ENCODE data around the gene MAB21L3.

Gene MAB21L3

GRCh38 chr1:116166011-116166571 lies 54.9 kb downstream of the MAB21L3 start:
- DNase-seq (ENCODE audit: low read depth, low spot score): no peak
- Histone ChIP-seq H3K9me3 (ENCODE audit: low read depth, low read length) (no peaks in the 10 kb centered on the region), H3K27ac (no peak overlapping the region), H3K36me3 (ENCODE audit: insufficient read depth, low read length) (no peaks in the 10 kb centered on the region), H3K9ac (ENCODE audit: insufficient read length) (no peak overlapping the region), H3K4me3 (no peak overlapping the region)
- no peak for TF ChIP-seq EZH2 (IDR thresholded peaks at IDR 0.05)
- TF ChIP-seq POLR2AphosphoS5 (IDR thresholded peaks at IDR 0.05; ENCODE audit: borderline replicate concordance, low read depth, low read length): no peak
- no peak for TF ChIP-seq FOXP2 (optimal IDR thresholded peaks at IDR 0.05; ENCODE audit: control extremely low read depth, extremely low read length, insufficient read depth)

DNA sequence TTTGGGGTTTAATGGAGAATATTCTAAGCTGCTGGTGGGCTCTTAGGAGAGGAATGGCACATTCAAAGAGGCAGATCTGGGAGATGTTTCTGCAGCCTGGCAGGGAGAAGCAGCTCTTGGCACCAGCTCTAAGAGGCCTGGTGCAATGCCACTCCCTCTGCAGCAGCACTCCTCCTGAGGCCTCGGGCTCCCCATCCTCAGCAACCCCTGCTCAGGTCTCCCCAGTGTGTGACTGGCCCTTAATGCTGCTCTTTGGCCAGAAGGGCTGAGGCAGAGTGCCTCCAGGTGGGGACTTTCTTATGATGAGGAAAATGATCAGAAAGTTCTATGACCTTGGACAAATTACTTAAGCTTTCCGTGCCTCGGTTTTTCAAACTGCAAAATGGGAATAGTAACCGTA lies 55.5 kb downstream of the MAB21L3 start:
- TF ChIP-seq EZH2 (IDR thresholded peaks at IDR 0.05) (no peak), FOXP2 (optimal IDR thresholded peaks at IDR 0.05; ENCODE audit: control extremely low read depth, extremely low read length, insufficient read depth) (no peak), POLR2AphosphoS5 (IDR thresholded peaks at IDR 0.05; ENCODE audit: borderline replicate concordance, low read depth, low read length) (no peak)
- H3K9ac ChIP-seq (ENCODE audit: insufficient read length): no peak overlapping the region
- no peaks in the 10 kb centered on the region for H3K9me3 ChIP-seq (ENCODE audit: low read depth, low read length)
- H3K36me3 ChIP-seq (ENCODE audit: insufficient read depth, low read length): no peaks in the 10 kb centered on the region
- H3K4me3 ChIP-seq: no peak overlapping the region
- no peak for DNase-seq (ENCODE audit: low read depth, low spot score)
- no peak overlapping the region for H3K27ac ChIP-seq

GRCh38 chr1:116167625-116168276 lies 56.6 kb downstream of the MAB21L3 start:
- H3K27ac ChIP-seq: peak overlapping the region; percentile 89
- no peaks in the 10 kb centered on the region for H3K9me3 ChIP-seq (ENCODE audit: low read depth, low read length)
- no peak overlapping the region for H3K9ac ChIP-seq (ENCODE audit: insufficient read length)
- H3K36me3 ChIP-seq (ENCODE audit: insufficient read depth, low read length): no peaks in the 10 kb centered on the region
- TF ChIP-seq EZH2 (IDR thresholded peaks at IDR 0.05) (no peak), FOXP2 (optimal IDR thresholded peaks at IDR 0.05; ENCODE audit: control extremely low read depth, extremely low read length, insufficient read depth) (no peak), POLR2AphosphoS5 (IDR thresholded peaks at IDR 0.05; ENCODE audit: borderline replicate concordance, low read depth, low read length) (no peak)
- H3K4me3 ChIP-seq: no peak overlapping the region
- DNase-seq (ENCODE audit: low read depth, low spot score): no peak

GRCh38 chr1:116168277-116169032 lies 57.3 kb downstream of the MAB21L3 start:
- Histone ChIP-seq H3K27ac (peak overlapping the region; percentile 89), H3K9me3 (ENCODE audit: low read depth, low read length) (no peaks in the 10 kb centered on the region), H3K9ac (ENCODE audit: insufficient read length) (peak overlapping the region; percentile 29), H3K36me3 (ENCODE audit: insufficient read depth, low read length) (no peaks in the 10 kb centered on the region), H3K4me3 (peak overlapping the region; percentile 68)
- DNase-seq (ENCODE audit: low read depth, low spot score): no peak
- TF ChIP-seq POLR2AphosphoS5 (IDR thresholded peaks at IDR 0.05; ENCODE audit: borderline replicate concordance, low read depth, low read length) (peak; percentile 20; the same call in 1 of the 2 replicates), FOXP2 (optimal IDR thresholded peaks at IDR 0.05; ENCODE audit: control extremely low read depth, extremely low read length, insufficient read depth) (peak; percentile 42), EZH2 (IDR thresholded peaks at IDR 0.05) (no peak)

GRCh38 chr1:116169898-116170297 lies 58.7 kb downstream of the MAB21L3 start:
- H3K9me3 ChIP-seq (ENCODE audit: low read depth, low read length): no peaks in the 10 kb centered on the region
- TF ChIP-seq POLR2AphosphoS5 (IDR thresholded peaks at IDR 0.05; ENCODE audit: borderline replicate concordance, low read depth, low read length) (no peak), FOXP2 (optimal IDR thresholded peaks at IDR 0.05; ENCODE audit: control extremely low read depth, extremely low read length, insufficient read depth) (no peak), EZH2 (IDR thresholded peaks at IDR 0.05) (no peak)
- no peak overlapping the region for H3K4me3 ChIP-seq
- H3K9ac ChIP-seq (ENCODE audit: insufficient read length): no peak overlapping the region
- H3K36me3 ChIP-seq (ENCODE audit: insufficient read depth, low read length): no peaks in the 10 kb centered on the region
- peak overlapping the region; percentile 89; the same call in 1 of the 2 replicates for H3K27ac ChIP-seq
- no peak for DNase-seq (ENCODE audit: low read depth, low spot score)

GRCh38 chr1:116170721-116171589 lies 59.8 kb downstream of the MAB21L3 start:
- Histone ChIP-seq H3K9me3 (ENCODE audit: low read depth, low read length) (no peaks in the 10 kb centered on the region), H3K9ac (ENCODE audit: insufficient read length) (no peak overlapping the region), H3K4me3 (no peak overlapping the region), H3K36me3 (ENCODE audit: insufficient read depth, low read length) (no peaks in the 10 kb centered on the region), H3K27ac (peak overlapping the region; percentile 8; the same call in 1 of the 2 replicates)
- TF ChIP-seq EZH2 (IDR thresholded peaks at IDR 0.05) (no peak), FOXP2 (optimal IDR thresholded peaks at IDR 0.05; ENCODE audit: control extremely low read depth, extremely low read length, insufficient read depth) (no peak), POLR2AphosphoS5 (IDR thresholded peaks at IDR 0.05; ENCODE audit: borderline replicate concordance, low read depth, low read length) (no peak)
- DNase-seq (ENCODE audit: low read depth, low spot score): no peak

- TF ChIP-seq FOXP2 (optimal IDR thresholded peaks at IDR 0.05; ENCODE audit: control extremely low read depth, extremely low read length, insufficient read depth) (no peak), POLR2AphosphoS5 (IDR thresholded peaks at IDR 0.05; ENCODE audit: borderline replicate concordance, low read depth, low read length) (no peak), EZH2 (IDR thresholded peaks at IDR 0.05) (no peak)
- Histone ChIP-seq H3K27ac (no peak overlapping the region), H3K9ac (ENCODE audit: insufficient read length) (no peak overlapping the region), H3K9me3 (ENCODE audit: low read depth, low read length) (no peaks in the 10 kb centered on the region), H3K36me3 (ENCODE audit: insufficient read depth, low read length) (no peaks in the 10 kb centered on the region), H3K4me3 (no peak overlapping the region)
- no peak for DNase-seq (ENCODE audit: low read depth, low spot score)
These were observed 61.5 kb downstream of the MAB21L3 start for GRCh38 chr1:116172666-116173065.
